RWPE1 (cell line): Measurements from ENCODE around the gene CNEP1R1.
A peak's percentile ranks its signal among the peaks of the same experiment; 100 is the strongest.

Source experiments
- CTCF ChIA-PET: fragments of 350-600 bp; sonication (Branson Sonifier 250); formaldehyde crosslinking; extraction: SDS; loops from one replicate; lab custom pipeline; 2021; lab: Yijun Ruan, JAX
- POLR2A ChIA-PET: fragments of 400-600 bp; formaldehyde crosslinking; extraction: SDS; loops from one replicate; lab custom pipeline; 2020; ENCODE audit warnings: antibody characterized with exemption; ENCODE audit not compliant: low non-redundant PET; lab: Yijun Ruan, JAX
- DNase-seq: peaks from one replicate; pipeline ENCODE4 v3.0.0; 2012; ENCODE audit warnings: low spot score
- H3K27ac ChIP-seq: fragments of 450-650 bp; 2 replicates; pipeline ENCODE4 v1.5.1; 2017
- CTCF ChIP-seq: fragments of 450-650 bp; conservative IDR thresholded peaks from 2 replicates; pipeline ENCODE4 v1.5.1; 2017; ENCODE audit warnings: low read depth, mild to moderate bottlenecking

Gene CNEP1R1

GRCh38 chr16:49998991-49999390 is 26.0 kb upstream of the CNEP1R1 start:
- no peak overlapping the region for H3K27ac ChIP-seq
- no peak for DNase-seq
- TF ChIP-seq CTCF = no peak
- POLR2A ChIA-PET = no interaction called here
- CTCF ChIA-PET = no interaction called here

GRCh38 chr16:50001144-50001543 is 23.9 kb upstream of the CNEP1R1 start:
- ChIA-PET POLR2A (no interaction called here), CTCF (no interaction called here)
- DNase-seq = no peak
- no peak for TF ChIP-seq CTCF
- H3K27ac ChIP-seq = no peak overlapping the region

- peak; percentile 20 for DNase-seq
- POLR2A ChIA-PET = no interaction called here
- TF ChIP-seq CTCF = no peak
- CTCF ChIA-PET = no interaction called here
- no peak overlapping the region for H3K27ac ChIP-seq
Measured at GRCh38 chr16:50002190-50002589, 22.8 kb upstream of the CNEP1R1 start.

- POLR2A ChIA-PET = no interaction called here
- CTCF ChIA-PET = no interaction called here
- no peak for TF ChIP-seq CTCF
- no peak overlapping the region for H3K27ac ChIP-seq
- DNase-seq = no peak
Measured at GRCh38 chr16:50004239-50004638, 20.8 kb upstream of the CNEP1R1 start.

GRCh38 chr16:50006964-50007363 is 18.1 kb upstream of the CNEP1R1 start:
- POLR2A ChIA-PET = no interaction called here
- DNase-seq = no peak

GRCh38 chr16:50007744-50008143 is 17.3 kb upstream of the CNEP1R1 start:
- POLR2A ChIA-PET = no interaction called here
- DNase-seq = no peak
- TF ChIP-seq CTCF = no peak
- no peak overlapping the region for H3K27ac ChIP-seq
- CTCF ChIA-PET = interaction anchor here (0.7 kb wide), 1 partner anchor 658 kb away, joined by 4 read pairs; no protein-coding TSS in a partner anchor

More at GRCh38 chr16:50006964-50007363, 18.1 kb upstream of the CNEP1R1 start:
- H3K27ac ChIP-seq = no peak overlapping the region
- CTCF ChIA-PET = interaction anchor here (0.7 kb wide), 1 partner anchor 659 kb away, joined by 4 read pairs; no protein-coding TSS in a partner anchor
- no peak for TF ChIP-seq CTCF
